Mucosa of stomach (tissue), 1 donor: Measurements from ENCODE around the gene CYP2S1.
"Not testable (repeated sequence)": the region's sequence is repeated elsewhere in the genome, so short reads cannot be mapped to it uniquely, and the experiment has no call there.

ENCODE experiments used
- H3K27me3 ChIP-seq: one replicate; pipeline ENCODE4 v1.7.0; 2013; ENCODE audit warnings: mild to moderate bottlenecking, low read length; ENCODE audit not compliant: control insufficient read depth, insufficient read depth
- H3K36me3 ChIP-seq: one replicate; pipeline ENCODE4 v1.7.0; 2013; ENCODE audit warnings: low read length; ENCODE audit not compliant: control insufficient read depth, insufficient read depth
- H3K4me1 ChIP-seq: one replicate; pipeline ENCODE4 v1.7.0; 2013; ENCODE audit warnings: mild to moderate bottlenecking, low read length; ENCODE audit not compliant: control insufficient read depth, insufficient read depth
- H3K4me3 ChIP-seq: one replicate; pipeline ENCODE4 v1.7.0; 2013; ENCODE audit warnings: low read length
- H3K9ac ChIP-seq: one replicate; pipeline ENCODE4 v1.7.0; 2013; ENCODE audit warnings: mild to moderate bottlenecking, low read length, moderate library complexity
- H3K9me3 ChIP-seq: one replicate; pipeline ENCODE4 v1.7.0; 2013; ENCODE audit warnings: mild to moderate bottlenecking, low read length, moderate library complexity; ENCODE audit not compliant: control insufficient read depth
- donor health status: Pancreatic carcinoma.

CYP2S1 gene

GRCh38 chr19:41192574-41193429, at the start of gene CYP2S1:
Gene CYP2S1, plus strand, starts transcription at chr19:41193219. Its CDS starts 46 bp downstream, at chr19:41193265.
- Histone ChIP-seq H3K9ac (peak within 1 kb of the TSS; percentile 80), H3K4me3 (peak within 1 kb of the TSS; percentile 82), H3K36me3 (peaks cover 13% of the 10 kb centered on the region), H3K4me1 (peaks cover 36% of the 10 kb centered on the region), H3K27me3 (peaks cover 21% of the 10 kb centered on the region), H3K9me3 (no peaks in the 10 kb centered on the region)

DNA sequence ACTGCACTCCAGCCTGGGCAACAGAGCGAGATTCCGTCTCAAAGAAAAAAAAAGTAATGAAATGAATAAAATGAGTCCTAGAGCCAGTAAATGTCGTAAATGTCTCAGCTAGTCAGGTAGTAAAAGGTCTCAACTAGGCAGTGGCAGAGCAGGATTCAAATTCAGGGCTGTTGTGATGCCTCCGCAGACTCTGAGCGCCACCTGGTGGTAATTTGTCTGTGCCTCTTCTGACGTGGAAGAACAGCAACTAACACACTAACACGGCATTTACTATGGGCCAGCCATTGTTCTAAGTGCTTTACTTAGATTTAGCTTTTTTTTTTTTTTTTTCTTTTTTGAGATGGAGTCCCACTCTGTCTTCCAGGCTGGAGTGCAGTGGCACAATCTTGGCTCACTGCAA, 48.6 kb upstream of the CYP2S1 start:
- Histone ChIP-seq H3K36me3 (no peaks in the 10 kb centered on the region), H3K27me3 (no peaks in the 10 kb centered on the region), H3K9me3 (no peaks in the 10 kb centered on the region), H3K9ac (no peak overlapping the region), H3K4me1 (peaks cover 5% of the 10 kb centered on the region), H3K4me3 (no peak overlapping the region)

DNA sequence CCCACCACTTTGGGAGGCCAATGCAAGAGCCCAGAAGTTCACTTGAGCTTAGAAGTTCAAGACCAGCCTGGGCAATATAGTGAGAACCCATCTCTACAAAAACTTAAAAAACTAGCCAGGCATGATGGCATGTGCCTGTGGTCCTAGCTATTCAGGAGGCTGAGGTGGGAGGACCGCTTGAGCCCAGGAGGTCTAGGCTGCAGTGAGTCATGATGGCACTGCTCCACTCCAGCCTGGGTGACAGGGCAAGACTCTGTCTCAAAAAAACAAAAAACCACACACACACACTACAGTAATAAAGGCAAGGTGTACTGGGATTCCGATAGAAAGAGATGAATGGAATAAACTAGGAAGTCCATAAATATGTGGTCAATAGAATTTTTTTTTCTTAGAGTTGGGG, 43.2 kb upstream of the CYP2S1 start:
- Histone ChIP-seq H3K4me1 (no peaks in the 10 kb centered on the region), H3K9ac (no peak overlapping the region), H3K27me3 (no peaks in the 10 kb centered on the region), H3K9me3 (no peaks in the 10 kb centered on the region), H3K4me3 (no peak overlapping the region), H3K36me3 (no peaks in the 10 kb centered on the region)

DNA sequence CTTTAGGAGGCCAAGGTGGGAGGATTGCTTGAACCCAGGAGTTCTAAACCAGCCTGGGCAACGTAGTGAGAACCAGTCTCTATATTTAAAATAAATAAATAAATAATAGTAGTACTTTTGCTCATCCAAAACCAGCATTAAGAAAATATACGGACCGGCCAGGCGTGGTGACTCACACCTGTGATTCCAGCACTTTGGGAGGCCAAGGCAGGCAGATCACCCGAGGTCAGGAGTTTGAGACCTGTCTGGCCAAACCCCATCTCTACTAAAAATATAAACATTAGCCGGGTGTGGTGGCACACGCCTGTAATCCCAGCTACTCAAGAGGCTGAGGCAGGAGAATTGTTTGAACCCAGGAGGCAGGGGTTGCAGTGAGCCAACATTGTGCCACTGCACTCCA, 42.0 kb upstream of the CYP2S1 start:
- not testable (repeated sequence) for H3K9ac ChIP-seq, H3K4me1 ChIP-seq, H3K27me3 ChIP-seq, H3K4me3 ChIP-seq, H3K36me3 ChIP-seq, H3K9me3 ChIP-seq

DNA sequence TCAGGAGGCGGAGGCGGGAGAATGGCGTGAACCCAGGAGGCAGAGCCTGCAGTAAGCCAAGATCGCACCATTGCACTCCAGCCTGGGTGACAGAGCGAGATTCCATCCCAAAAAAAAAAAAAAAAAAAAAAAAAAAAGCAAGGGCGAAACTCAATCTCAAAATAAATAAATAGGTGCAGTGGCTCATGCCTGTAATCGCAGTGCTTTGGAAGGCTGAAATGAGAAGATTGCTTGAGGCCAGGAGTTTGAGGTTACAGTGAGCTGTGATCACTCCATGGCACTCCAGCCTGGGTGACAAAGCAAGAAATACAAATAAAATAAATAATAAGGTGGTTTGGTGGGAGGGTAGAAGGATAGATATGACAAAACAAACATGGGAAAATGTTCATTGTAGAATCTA, 39.0 kb upstream of the CYP2S1 start:
- Histone ChIP-seq H3K9ac (no peak overlapping the region), H3K27me3 (no peaks in the 10 kb centered on the region), H3K4me3 (no peak overlapping the region), H3K4me1 (peaks cover 3% of the 10 kb centered on the region), H3K9me3 (no peaks in the 10 kb centered on the region), H3K36me3 (no peaks in the 10 kb centered on the region)

DNA sequence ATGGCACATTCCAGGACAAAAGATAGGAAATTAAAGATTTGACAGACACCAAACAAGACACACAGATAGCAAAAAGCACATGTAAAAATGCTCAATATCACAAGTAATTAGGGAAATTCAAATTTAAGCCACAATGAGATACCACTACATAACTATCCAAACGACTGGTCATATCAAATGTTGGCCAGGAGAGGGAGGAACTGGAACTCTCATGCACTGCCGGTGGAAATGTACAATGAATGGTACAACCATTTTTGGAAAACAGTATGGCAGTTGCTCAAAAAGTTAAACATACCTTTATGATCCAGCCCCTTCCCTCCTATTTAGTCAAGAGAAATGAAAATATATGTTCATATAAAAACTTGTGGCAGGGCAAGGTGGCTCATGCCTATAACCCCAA, 36.8 kb upstream of the CYP2S1 start:
- Histone ChIP-seq H3K9ac (no peak overlapping the region), H3K4me3 (no peak overlapping the region), H3K36me3 (no peaks in the 10 kb centered on the region), H3K27me3 (no peaks in the 10 kb centered on the region), H3K9me3 (no peaks in the 10 kb centered on the region), H3K4me1 (peaks cover 14% of the 10 kb centered on the region)

DNA sequence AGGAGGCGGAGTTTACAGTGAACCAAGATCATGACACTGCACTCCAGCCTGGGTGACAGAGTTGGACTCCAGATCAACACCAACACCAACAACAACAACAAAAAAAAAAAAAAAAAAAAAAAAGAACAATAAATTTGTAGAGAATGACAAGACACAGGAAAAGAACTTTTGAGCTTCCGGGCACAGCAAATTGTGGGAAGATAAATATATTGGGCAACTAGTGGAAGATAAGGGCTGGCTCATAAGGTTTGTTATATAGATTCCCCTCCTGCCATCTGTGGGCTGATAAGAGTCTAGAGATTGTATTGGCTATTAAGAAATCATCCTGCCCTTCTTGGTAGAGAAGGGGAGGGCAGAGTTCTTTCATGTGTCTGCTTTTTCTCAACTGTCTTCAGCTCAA, 33.1 kb upstream of the CYP2S1 start:
- no peak overlapping the region for H3K4me3 ChIP-seq
- no peaks in the 10 kb centered on the region for H3K9me3 ChIP-seq
- H3K27me3 ChIP-seq, result no peaks in the 10 kb centered on the region
- H3K4me1 ChIP-seq, result peaks cover 14% of the 10 kb centered on the region
- no peaks in the 10 kb centered on the region for H3K36me3 ChIP-seq
- H3K9ac ChIP-seq, result no peak overlapping the region

DNA sequence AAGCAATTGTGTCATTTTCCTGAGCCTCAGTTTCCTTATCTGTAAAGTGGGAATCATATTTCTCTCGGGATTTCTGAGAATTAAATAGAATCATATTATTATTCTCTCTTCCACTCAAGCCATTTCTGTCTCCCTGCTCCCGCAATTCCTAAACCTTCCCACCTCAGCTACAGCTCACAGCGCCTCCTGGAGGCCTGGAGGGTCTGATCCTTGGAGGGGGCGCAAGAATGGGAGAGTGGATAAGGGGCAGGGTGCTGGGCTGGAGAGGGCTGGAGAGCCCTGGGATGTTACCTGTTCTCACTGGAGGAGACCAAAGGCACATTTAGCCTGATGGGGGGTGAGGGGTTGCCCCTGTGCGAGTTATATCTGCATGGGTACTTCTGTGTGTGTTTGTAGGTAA, 31.1 kb upstream of the CYP2S1 start:
- Histone ChIP-seq H3K27me3 (no peaks in the 10 kb centered on the region), H3K9me3 (no peaks in the 10 kb centered on the region), H3K36me3 (no peaks in the 10 kb centered on the region), H3K9ac (no peak overlapping the region), H3K4me1 (peaks cover 33% of the 10 kb centered on the region), H3K4me3 (no peak overlapping the region)

- Histone ChIP-seq H3K9me3 (no peaks in the 10 kb centered on the region), H3K4me1 (peaks cover 40% of the 10 kb centered on the region), H3K36me3 (peaks cover 4% of the 10 kb centered on the region), H3K4me3 (no peak overlapping the region), H3K9ac (peak overlapping the region; percentile 53), H3K27me3 (no peaks in the 10 kb centered on the region)
Measured at GRCh38 chr19:41166944-41167804, 25.8 kb upstream of the CYP2S1 start.

DNA sequence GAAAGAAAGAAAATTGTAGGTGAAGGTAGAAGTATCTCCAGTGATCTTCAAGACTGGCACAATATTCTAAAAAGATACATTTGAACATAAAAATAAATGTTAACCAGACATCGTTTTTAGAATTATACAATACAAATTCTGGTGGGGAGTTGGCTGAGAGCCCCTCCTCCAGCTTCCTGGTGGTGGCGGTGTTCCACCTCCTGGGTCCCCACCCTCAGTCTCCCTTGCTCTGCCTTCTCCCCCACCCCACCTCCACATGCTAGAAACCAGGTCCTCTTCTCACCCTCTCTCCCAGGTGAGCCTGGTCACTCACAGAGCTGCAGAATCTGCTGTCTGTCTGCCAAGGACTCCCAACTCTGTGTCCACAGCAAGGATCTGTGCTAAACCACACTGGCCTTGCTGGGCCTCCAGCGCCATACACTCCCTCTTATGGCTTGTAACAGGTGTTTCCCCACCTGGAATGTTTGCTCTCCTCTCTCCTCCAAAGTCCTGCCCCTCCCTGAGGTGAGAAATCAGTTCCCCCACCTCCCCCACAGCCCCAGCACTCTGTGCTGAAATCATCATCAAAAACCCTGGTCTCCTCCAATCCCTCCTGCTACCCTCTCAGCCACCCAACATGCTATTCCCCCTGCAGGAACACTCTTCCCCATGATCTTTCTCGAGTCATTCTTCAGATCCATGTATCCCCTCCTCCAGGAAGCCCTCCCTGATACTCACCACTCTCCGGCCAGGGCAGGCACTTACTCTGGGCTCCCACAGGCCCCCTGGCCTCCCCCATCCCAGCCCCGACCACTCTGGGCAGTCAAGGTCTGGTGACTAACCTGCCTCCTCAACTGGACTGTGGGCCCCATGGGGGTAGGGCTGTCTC, 20.5 kb upstream of the CYP2S1 start:
- Histone ChIP-seq H3K27me3 (no peaks in the 10 kb centered on the region), H3K9me3 (no peaks in the 10 kb centered on the region), H3K4me1 (peaks cover 56% of the 10 kb centered on the region), H3K36me3 (peaks cover 4% of the 10 kb centered on the region), H3K4me3 (no peak overlapping the region), H3K9ac (peak overlapping the region; percentile 60)

DNA sequence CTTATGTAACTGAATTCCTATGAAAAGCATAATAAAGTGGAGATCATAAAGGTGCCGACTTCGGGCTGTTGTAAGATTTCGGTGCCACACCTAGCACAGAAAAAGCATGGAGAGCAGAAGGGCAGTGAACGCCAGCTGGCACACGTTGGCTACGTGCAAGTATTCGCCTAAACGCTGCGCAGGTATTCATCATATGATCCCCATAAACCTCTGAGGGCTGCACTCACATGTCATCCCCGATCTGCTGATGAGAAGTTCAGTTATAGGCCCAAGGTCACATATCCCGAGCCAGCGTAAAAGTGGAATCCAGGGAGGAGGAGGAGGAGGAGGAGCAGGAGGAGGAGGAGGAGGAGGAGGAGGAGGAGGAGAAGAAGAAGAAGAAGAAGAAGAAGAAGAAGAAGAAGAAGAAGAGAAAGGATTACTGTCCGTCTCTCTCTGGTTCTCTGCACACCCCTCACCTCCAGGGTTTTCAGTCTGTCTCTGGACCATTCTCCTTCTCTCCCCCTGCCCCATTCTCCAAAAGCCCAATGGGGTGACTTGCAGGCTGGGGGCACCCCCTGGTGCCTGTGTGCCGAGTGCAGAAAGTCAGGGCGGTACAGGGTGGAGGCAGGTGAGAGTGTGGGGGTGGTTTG, 18.6 kb upstream of the CYP2S1 start:
- H3K4me3 ChIP-seq, result no peak overlapping the region
- H3K36me3 ChIP-seq, result peaks cover 4% of the 10 kb centered on the region
- no peaks in the 10 kb centered on the region for H3K27me3 ChIP-seq
- H3K9me3 ChIP-seq, result no peaks in the 10 kb centered on the region
- no peak overlapping the region for H3K9ac ChIP-seq
- H3K4me1 ChIP-seq, result peaks cover 43% of the 10 kb centered on the region
